Smooth muscle cell (in vitro differentiated cells): ENCODE results near the gene C3orf22. TPM values are rescaled to one million over a fixed set of nuclear protein-coding genes. Genes with fewer than 3 reads are reported as not detected.

Experiments used
- DNase-seq: peaks from one replicate; lab custom pipeline; 2025; ENCODE audit not compliant: unreplicated experiment; lab: John Stamatoyannopoulos, UW
- H2AFZ ChIP-seq: fragments of 200-600 bp; sonication (generic); 2 replicates; pipeline ENCODE4 v1.6.0; 2016; ENCODE audit warnings: antibody characterized with exemption, low read depth, mild to moderate bottlenecking
- H3F3A ChIP-seq: fragments of 200-600 bp; sonication (generic); 2 replicates; pipeline ENCODE4 v1.6.0; 2017; ENCODE audit warnings: antibody characterized with exemption, low read depth
- H3K27ac ChIP-seq: fragments of 200-600 bp; sonication (generic); 2 replicates; pipeline ENCODE4 v1.5.1; 2016; ENCODE audit warnings: low read depth, mild to moderate bottlenecking
- H3K27me3 ChIP-seq: fragments of 200-600 bp; sonication (generic); 2 replicates; pipeline ENCODE4 v1.6.1; 2016; ENCODE audit warnings: low read depth, mild to moderate bottlenecking
- H3K36me3 ChIP-seq: fragments of 200-600 bp; sonication (generic); 2 replicates; pipeline ENCODE4 v1.5.1; 2016; ENCODE audit warnings: low read depth
- H3K4me1 ChIP-seq: fragments of 200-600 bp; sonication (generic); 2 replicates; pipeline ENCODE4 v1.5.1; 2016; ENCODE audit warnings: low read depth
- H3K4me2 ChIP-seq: fragments of 200-600 bp; sonication (generic); 2 replicates; pipeline ENCODE4 v1.6.0; 2016; ENCODE audit warnings: mild to moderate bottlenecking
- H3K4me3 ChIP-seq: fragments of 200-600 bp; sonication (generic); 2 replicates; pipeline ENCODE4 v1.5.1; 2016; ENCODE audit warnings: mild to moderate bottlenecking
- H3K79me2 ChIP-seq: fragments of 200-600 bp; sonication (generic); 2 replicates; pipeline ENCODE4 v1.6.0; 2016; ENCODE audit warnings: low read depth, mild to moderate bottlenecking
- H3K9ac ChIP-seq: fragments of 200-600 bp; sonication (generic); 2 replicates; pipeline ENCODE4 v1.6.0; 2016; ENCODE audit warnings: low read depth
- H3K9me3 ChIP-seq: fragments of 200-600 bp; sonication (generic); replicated peaks from 2 replicates; pipeline ENCODE4 v1.5.1; 2016; ENCODE audit warnings: low read depth
- H4K20me1 ChIP-seq: fragments of 200-600 bp; sonication (generic); 2 replicates; pipeline ENCODE4 v1.6.0; 2016; ENCODE audit warnings: low read depth
- CTCF ChIP-seq: fragments of 200-600 bp; sonication (generic); IDR thresholded peaks from 2 replicates; pipeline ENCODE4 v1.5.1; 2017; ENCODE audit warnings: borderline replicate concordance, mild to moderate bottlenecking, antibody characterized with exemption; ENCODE audit not compliant: insufficient read depth, poor library complexity, severe bottlenecking
- WGBS: methylation state at CpG from one replicate; pipeline ENCODE4 v1.1.7; 2016; ENCODE audit warnings: low lambda C conversion rate; 5-methylcytosine and 5-hydroxymethylcytosine counted together
- polyA plus RNA-seq: library from polyadenylated mRNA; unstranded; fragments of >200 nt; fragmentation: Nextera tagmentation; extraction: Ambion mirVana; gene quantifications from 2 replicates; pipeline ENCODE4 v1.2.1, GENCODE V29; 2016
- total RNA-seq: library from RNA; depleted of rRNA; stranded (reverse); fragments of >200 nt; gene quantifications from 2 replicates; pipeline ENCODE4 v1.2.3, GENCODE V29; 2014

C3orf22 gene
- total and polyA plus RNA-seq, 2 experiments from 2014 or later, result not detected

GRCh38 chr3:126573492-126574117 lies 14.9 kb upstream of the C3orf22 start:
- no peak for DNase-seq
- H3K9me3 ChIP-seq, result no peaks in the 10 kb centered on the region
- 92% methylated on average over 14 of the region's 15 CpGs for WGBS
- no peaks in the 10 kb centered on the region for H3K4me1 ChIP-seq
- H3K79me2 ChIP-seq, result no peaks in the 10 kb centered on the region
- H3K4me2 ChIP-seq, result no peak overlapping the region
- no peak overlapping the region for H3K9ac ChIP-seq
- no peaks in the 10 kb centered on the region for H3K27me3 ChIP-seq
- H2AFZ ChIP-seq, result no peak overlapping the region
- H3F3A ChIP-seq, result no peaks in the 10 kb centered on the region
- H3K4me3 ChIP-seq, result no peak overlapping the region
- no peaks in the 10 kb centered on the region for H3K36me3 ChIP-seq
- TF ChIP-seq CTCF, result no peak
- no peak overlapping the region for H3K27ac ChIP-seq
- H4K20me1 ChIP-seq, result no peaks in the 10 kb centered on the region

- H4K20me1 ChIP-seq, result no peaks in the 10 kb centered on the region
- H3K9me3 ChIP-seq, result no peaks in the 10 kb centered on the region
- 96% methylated on average over 7 of the region's 7 CpGs for whole genome bisulfite sequencing
- no peak overlapping the region for H3K4me3 ChIP-seq
- TF ChIP-seq CTCF, result no peak
- H3K79me2 ChIP-seq, result no peaks in the 10 kb centered on the region
- no peaks in the 10 kb centered on the region for H3F3A ChIP-seq
- no peak overlapping the region for H3K4me2 ChIP-seq
- H2AFZ ChIP-seq, result no peak overlapping the region
- no peak overlapping the region for H3K27ac ChIP-seq
- H3K27me3 ChIP-seq, result no peaks in the 10 kb centered on the region
- H3K36me3 ChIP-seq, result no peaks in the 10 kb centered on the region
- H3K4me1 ChIP-seq, result no peaks in the 10 kb centered on the region
- no peak overlapping the region for H3K9ac ChIP-seq
- DNase-seq, result no peak
Observed at GRCh38 chr3:126571078-126571477, 12.3 kb upstream of the C3orf22 start.

GRCh38 chr3:126570103-126570541 lies 11.4 kb upstream of the C3orf22 start:
- Histone ChIP-seq H3K9ac (no peak overlapping the region), H3K27ac (no peak overlapping the region), H3F3A (no peaks in the 10 kb centered on the region), H3K9me3 (no peaks in the 10 kb centered on the region), H3K79me2 (no peaks in the 10 kb centered on the region), H3K4me3 (no peak overlapping the region), H3K36me3 (no peaks in the 10 kb centered on the region), H3K27me3 (peaks cover 6% of the 10 kb centered on the region), H3K4me2 (no peak overlapping the region), H4K20me1 (no peaks in the 10 kb centered on the region), H3K4me1 (no peaks in the 10 kb centered on the region), H2AFZ (no peak overlapping the region)
- WGBS, result 84% methylated on average over 6 of the region's 6 CpGs
- TF ChIP-seq CTCF, result no peak
- DNase-seq, result no peak

GRCh38 chr3:126569390-126569975 lies 10.8 kb upstream of the C3orf22 start:
- H2AFZ ChIP-seq, result no peak overlapping the region
- no peak overlapping the region for H3K4me3 ChIP-seq
- H3K9me3 ChIP-seq, result no peaks in the 10 kb centered on the region
- no peaks in the 10 kb centered on the region for H3F3A ChIP-seq
- no peak overlapping the region for H3K9ac ChIP-seq
- no peak for TF ChIP-seq CTCF
- H3K27me3 ChIP-seq, result peaks cover 6% of the 10 kb centered on the region
- no peaks in the 10 kb centered on the region for H3K79me2 ChIP-seq
- no peak overlapping the region for H3K27ac ChIP-seq
- DNase-seq, result no peak
- H4K20me1 ChIP-seq, result no peaks in the 10 kb centered on the region
- no peaks in the 10 kb centered on the region for H3K36me3 ChIP-seq
- H3K4me1 ChIP-seq, result no peaks in the 10 kb centered on the region
- 92% methylated on average over 9 of the region's 9 CpGs for WGBS
- no peak overlapping the region for H3K4me2 ChIP-seq
